Fibroblast of skin of scalp (primary cell): Measurements from ENCODE around the gene CTNNBL1.

Source experiments
- DNase-seq: peaks from one replicate; pipeline ENCODE4 v3.0.0-alpha.2; 2013

CTNNBL1 gene

GRCh38 chr20:37921341-37921929 is 227.6 kb downstream of the CTNNBL1 start:
- DNase-seq, result no peak
